HepG2 (cell line): ENCODE measurements around the gene COL10A1. TPM values are rescaled to one million over a fixed set of nuclear protein-coding genes. Genes with fewer than 3 reads are reported as not detected.

Experiments
- BRCA1 ChIP-seq: sonication (generic); formaldehyde crosslinking; IDR thresholded peaks from 2 replicates; pipeline ENCODE4 v1.4.0; 2020; ENCODE audit warnings: missing genetic modification reagents
- CHD4 ChIP-seq: fragments of 200-600 bp; sonication (generic); IDR thresholded peaks from 2 replicates; pipeline ENCODE4 v1.7.0; 2017; ENCODE audit warnings: mild to moderate bottlenecking, low read length, borderline replicate concordance
- NRL ChIP-seq: sonication (generic); formaldehyde crosslinking; IDR thresholded peaks from 2 replicates; pipeline ENCODE4 v1.5.0; 2020; ENCODE audit warnings: missing genetic modification reagents, mild to moderate bottlenecking, moderate library complexity, borderline replicate concordance
- SIX1 ChIP-seq: sonication (generic); formaldehyde crosslinking; IDR thresholded peaks from 2 replicates; pipeline ENCODE4 v1.4.0; 2020; ENCODE audit warnings: missing genetic modification reagents, borderline replicate concordance
- SOX13 ChIP-seq, 3 experiments: fragments of 450-650 bp in 1 of 3; sonication (generic) in 1 of 3; formaldehyde crosslinking in 1 of 3; IDR thresholded peaks in 2 of 3; conservative IDR thresholded peaks in 1 of 3; 2 replicates each; pipeline versions ENCODE4 v1.5.0 to v1.6.1; 2016 to 2020; ENCODE audit warnings: antibody characterized with exemption in 1 of 3, mild to moderate bottlenecking in 1 of 3, missing compliant biosample characterization in 1 of 3, missing genetic modification reagents in 1 of 3, moderate library complexity in 1 of 3
- ZHX2 ChIP-seq, 2 experiments: sonication (generic) in 1 of 2; formaldehyde crosslinking in 1 of 2; IDR thresholded peaks; 2 replicates each; pipeline versions ENCODE4 v1.6.1 to v1.9.0; 2014 to 2022; ENCODE audit warnings: antibody characterized with exemption in 1 of 2, borderline replicate concordance in 1 of 2, inconsistent platforms in 1 of 2, low read depth in 1 of 2, missing genetic modification reagents in 1 of 2
- ZNF644 ChIP-seq: IDR thresholded peaks from 2 replicates; pipeline ENCODE4 v1.6.1; 2016; ENCODE audit warnings: low read depth
- ZNF781 ChIP-seq: sonication (generic); formaldehyde crosslinking; IDR thresholded peaks from 2 replicates; pipeline ENCODE4 v1.5.1; 2020; ENCODE audit warnings: borderline replicate concordance, mild to moderate bottlenecking, missing genetic modification reagents; ENCODE audit errors: not compliant biosample characterization
- ZNF792 ChIP-seq: IDR thresholded peaks from 2 replicates; pipeline ENCODE4 v1.6.1; 2016
- polyA plus RNA-seq, 8 experiments: library from polyadenylated mRNA; depleted of rRNA in 3 of 8; stranded (reverse) in 7 of 8; unstranded in 1 of 8; fragments of >200 nt; fragmentation: Illumina TruSeq in 4 of 8; extraction: Trizol in 4 of 8; gene quantifications; 2 replicates each; pipeline versions ENCODE4 v1.2.1 to v1.2.3, GENCODE V29; 2011 to 2016; ENCODE audit warnings: low read depth in 4 of 8, missing spikeins in 1 of 8, mixed read lengths in 1 of 8; ENCODE audit not compliant: insufficient read depth in 1 of 8
- total RNA-seq, 5 experiments: library from RNA; depleted of rRNA; stranded (reverse); fragments of >200 nt; fragmentation: Illumina TruSeq; extraction: Trizol; gene quantifications; 2 replicates each; pipeline ENCODE4 v1.2.3, GENCODE V29; 2016; ENCODE audit warnings: low read depth in 1 of 5
- TF ChIP-seq, protein P1 (sequence below): sonication (generic); formaldehyde crosslinking; IDR thresholded peaks from 2 replicates; pipeline ENCODE4 v1.4.0; 2020; ENCODE audit warnings: mild to moderate bottlenecking, missing genetic modification reagents
- TF ChIP-seq, protein P2 (sequence below): IDR thresholded peaks from 2 replicates; pipeline ENCODE4 v1.6.1; 2016
- TF ChIP-seq, protein P3 (sequence below): sonication (generic); formaldehyde crosslinking; IDR thresholded peaks from 2 replicates; pipeline ENCODE4 v1.9.0; 2021; ENCODE audit warnings: mild to moderate bottlenecking, missing genetic modification reagents

The COL10A1 gene
- total and polyA plus RNA-seq, 2 of the 13 experiments (the other 11 are each of a cell fraction or from before 2014, with no cell fraction given): 0.07 TPM; not detected in 1

DNA sequence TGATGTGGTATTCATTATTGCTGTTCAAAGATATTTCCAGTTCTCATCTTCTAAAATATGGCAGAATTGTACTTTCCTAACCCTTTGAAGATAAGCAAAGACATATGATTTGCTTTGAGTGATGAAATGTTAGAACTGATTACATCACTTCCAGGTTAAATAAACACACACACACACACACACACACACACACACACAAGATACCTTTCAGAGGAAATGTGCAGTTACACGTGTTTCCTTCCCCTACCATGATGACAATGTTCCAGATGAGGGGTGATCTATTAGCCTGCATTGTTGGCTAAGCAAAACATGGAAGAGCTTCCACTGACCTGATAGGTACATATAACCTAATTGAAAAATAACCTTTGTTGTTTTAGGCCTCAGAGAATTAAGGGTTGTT is 53.6 kb downstream of the COL10A1 start (continued):
- no peak for TF ChIP-seq NRL (CRISPR knock-in tag)
- TF ChIP-seq, protein P1, sequence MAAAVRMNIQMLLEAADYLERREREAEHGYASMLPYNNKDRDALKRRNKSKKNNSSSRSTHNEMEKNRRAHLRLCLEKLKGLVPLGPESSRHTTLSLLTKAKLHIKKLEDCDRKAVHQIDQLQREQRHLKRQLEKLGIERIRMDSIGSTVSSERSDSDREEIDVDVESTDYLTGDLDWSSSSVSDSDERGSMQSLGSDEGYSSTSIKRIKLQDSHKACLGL (CRISPR knock-in tag): no peak
- TF ChIP-seq SIX1 (CRISPR knock-in tag): no peak
- peak; percentile 64; the same call in 1 of the 2 replicates for TF ChIP-seq ZHX2 (IDR thresholded peaks at IDR 0.05; ENCODE audit: low read depth)
- TF ChIP-seq ZHX2 (CRISPR knock-in tag; IDR thresholded peaks at IDR 0.05; ENCODE audit: borderline replicate concordance): no peak
- TF ChIP-seq ZNF781 (CRISPR knock-in tag): no peak
- no peak for TF ChIP-seq ZNF792 (CRISPR knock-in tag)
- TF ChIP-seq, protein P2, sequence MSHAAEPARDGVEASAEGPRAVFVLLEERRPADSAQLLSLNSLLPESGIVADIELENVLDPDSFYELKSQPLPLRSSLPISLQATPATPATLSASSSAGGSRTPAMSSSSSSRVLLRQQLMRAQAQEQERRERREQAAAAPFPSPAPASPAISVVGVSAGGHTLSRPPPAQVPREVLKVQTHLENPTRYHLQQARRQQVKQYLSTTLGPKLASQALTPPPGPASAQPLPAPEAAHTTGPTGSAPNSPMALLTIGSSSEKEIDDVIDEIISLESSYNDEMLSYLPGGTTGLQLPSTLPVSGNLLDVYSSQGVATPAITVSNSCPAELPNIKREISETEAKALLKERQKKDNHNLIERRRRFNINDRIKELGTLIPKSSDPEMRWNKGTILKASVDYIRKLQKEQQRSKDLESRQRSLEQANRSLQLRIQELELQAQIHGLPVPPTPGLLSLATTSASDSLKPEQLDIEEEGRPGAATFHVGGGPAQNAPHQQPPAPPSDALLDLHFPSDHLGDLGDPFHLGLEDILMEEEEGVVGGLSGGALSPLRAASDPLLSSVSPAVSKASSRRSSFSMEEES (CRISPR knock-in tag): peak; percentile 51; the same call in 1 of the 2 replicates
- TF ChIP-seq CHD4: no peak
- peak; percentile 94 for TF ChIP-seq ZNF644 (CRISPR knock-in tag)
- no peak for TF ChIP-seq BRCA1
- peak; percentile 65; the same call in 1 of the 2 replicates for TF ChIP-seq SOX13 (IDR thresholded peaks at IDR 0.05)
- TF ChIP-seq SOX13 (CRISPR knock-in tag; conservative IDR thresholded peaks at IDR 0.05 in 1 of 2, IDR thresholded peaks at IDR 0.05 in 1 of 2): peak in 1 of 2 experiments; percentile 5; a peak in 1 of 4 replicates
- TF ChIP-seq, protein P3, sequence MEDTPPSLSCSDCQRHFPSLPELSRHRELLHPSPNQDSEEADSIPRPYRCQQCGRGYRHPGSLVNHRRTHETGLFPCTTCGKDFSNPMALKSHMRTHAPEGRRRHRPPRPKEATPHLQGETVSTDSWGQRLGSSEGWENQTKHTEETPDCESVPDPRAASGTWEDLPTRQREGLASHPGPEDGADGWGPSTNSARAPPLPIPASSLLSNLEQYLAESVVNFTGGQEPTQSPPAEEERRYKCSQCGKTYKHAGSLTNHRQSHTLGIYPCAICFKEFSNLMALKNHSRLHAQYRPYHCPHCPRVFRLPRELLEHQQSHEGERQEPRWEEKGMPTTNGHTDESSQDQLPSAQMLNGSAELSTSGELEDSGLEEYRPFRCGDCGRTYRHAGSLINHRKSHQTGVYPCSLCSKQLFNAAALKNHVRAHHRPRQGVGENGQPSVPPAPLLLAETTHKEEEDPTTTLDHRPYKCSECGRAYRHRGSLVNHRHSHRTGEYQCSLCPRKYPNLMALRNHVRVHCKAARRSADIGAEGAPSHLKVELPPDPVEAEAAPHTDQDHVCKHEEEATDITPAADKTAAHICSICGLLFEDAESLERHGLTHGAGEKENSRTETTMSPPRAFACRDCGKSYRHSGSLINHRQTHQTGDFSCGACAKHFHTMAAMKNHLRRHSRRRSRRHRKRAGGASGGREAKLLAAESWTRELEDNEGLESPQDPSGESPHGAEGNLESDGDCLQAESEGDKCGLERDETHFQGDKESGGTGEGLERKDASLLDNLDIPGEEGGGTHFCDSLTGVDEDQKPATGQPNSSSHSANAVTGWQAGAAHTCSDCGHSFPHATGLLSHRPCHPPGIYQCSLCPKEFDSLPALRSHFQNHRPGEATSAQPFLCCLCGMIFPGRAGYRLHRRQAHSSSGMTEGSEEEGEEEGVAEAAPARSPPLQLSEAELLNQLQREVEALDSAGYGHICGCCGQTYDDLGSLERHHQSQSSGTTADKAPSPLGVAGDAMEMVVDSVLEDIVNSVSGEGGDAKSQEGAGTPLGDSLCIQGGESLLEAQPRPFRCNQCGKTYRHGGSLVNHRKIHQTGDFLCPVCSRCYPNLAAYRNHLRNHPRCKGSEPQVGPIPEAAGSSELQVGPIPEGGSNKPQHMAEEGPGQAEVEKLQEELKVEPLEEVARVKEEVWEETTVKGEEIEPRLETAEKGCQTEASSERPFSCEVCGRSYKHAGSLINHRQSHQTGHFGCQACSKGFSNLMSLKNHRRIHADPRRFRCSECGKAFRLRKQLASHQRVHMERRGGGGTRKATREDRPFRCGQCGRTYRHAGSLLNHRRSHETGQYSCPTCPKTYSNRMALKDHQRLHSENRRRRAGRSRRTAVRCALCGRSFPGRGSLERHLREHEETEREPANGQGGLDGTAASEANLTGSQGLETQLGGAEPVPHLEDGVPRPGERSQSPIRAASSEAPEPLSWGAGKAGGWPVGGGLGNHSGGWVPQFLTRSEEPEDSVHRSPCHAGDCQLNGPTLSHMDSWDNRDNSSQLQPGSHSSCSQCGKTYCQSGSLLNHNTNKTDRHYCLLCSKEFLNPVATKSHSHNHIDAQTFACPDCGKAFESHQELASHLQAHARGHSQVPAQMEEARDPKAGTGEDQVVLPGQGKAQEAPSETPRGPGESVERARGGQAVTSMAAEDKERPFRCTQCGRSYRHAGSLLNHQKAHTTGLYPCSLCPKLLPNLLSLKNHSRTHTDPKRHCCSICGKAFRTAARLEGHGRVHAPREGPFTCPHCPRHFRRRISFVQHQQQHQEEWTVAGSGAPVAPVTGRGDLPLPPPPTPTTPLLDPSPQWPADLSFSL (CRISPR knock-in tag): peak; percentile 96
